ENCODE results near the gene PABPN1L. TPM values are rescaled to one million over a fixed set of nuclear protein-coding genes. Genes with fewer than 3 reads are reported as not detected.

Gene PABPN1L
- total RNA-seq, 4 donors from 2014 or later: not detected

DNA sequence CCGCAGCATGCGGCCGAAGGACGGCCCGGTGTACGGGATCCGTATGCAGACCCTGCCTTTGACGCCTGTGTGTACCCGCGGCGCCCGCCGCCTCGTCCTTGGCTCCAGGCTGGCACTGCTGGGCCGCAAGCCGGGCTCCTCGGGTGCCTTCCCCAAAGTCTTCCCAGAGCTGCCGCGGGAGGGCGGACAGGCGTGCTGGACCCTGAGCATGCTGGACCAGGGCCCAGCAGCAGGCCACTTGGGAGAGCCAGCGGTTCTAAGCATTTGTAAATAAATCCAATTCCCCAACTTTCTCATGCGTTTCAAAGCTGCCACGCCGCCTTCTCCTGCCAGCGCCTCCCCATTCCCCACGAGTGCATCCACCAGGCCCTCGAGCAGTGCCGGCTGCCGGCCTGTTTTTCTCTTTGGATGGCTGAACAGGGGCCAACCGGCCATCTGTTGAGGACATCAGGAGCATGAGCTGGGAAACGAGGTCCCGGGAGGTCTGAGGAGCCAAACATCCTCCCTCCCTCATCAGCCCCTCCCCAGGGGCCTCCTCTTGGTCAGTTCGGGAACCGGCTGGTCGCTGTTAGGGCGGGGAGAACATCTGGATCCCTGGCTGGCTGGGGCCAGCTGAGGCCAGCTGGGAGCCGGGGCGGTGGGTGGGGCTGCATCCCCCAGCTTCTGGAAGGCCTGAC, 20.5 kb upstream of the PABPN1L start:
- TF ChIP-seq, protein P1, sequence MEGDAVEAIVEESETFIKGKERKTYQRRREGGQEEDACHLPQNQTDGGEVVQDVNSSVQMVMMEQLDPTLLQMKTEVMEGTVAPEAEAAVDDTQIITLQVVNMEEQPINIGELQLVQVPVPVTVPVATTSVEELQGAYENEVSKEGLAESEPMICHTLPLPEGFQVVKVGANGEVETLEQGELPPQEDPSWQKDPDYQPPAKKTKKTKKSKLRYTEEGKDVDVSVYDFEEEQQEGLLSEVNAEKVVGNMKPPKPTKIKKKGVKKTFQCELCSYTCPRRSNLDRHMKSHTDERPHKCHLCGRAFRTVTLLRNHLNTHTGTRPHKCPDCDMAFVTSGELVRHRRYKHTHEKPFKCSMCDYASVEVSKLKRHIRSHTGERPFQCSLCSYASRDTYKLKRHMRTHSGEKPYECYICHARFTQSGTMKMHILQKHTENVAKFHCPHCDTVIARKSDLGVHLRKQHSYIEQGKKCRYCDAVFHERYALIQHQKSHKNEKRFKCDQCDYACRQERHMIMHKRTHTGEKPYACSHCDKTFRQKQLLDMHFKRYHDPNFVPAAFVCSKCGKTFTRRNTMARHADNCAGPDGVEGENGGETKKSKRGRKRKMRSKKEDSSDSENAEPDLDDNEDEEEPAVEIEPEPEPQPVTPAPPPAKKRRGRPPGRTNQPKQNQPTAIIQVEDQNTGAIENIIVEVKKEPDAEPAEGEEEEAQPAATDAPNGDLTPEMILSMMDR (IDR thresholded peaks at IDR 0.05): no peak
- no peak for TF ChIP-seq POLR2A (IDR thresholded peaks at IDR 0.05)
- Histone ChIP-seq H3K27ac (peak overlapping the region in 3 of 4 donors; percentile 35 to 74 (median 70)), H3K9me3 (no peaks in the 10 kb centered on the region), H3K4me3 (no peak overlapping the region), H3K27me3 (peaks cover 0 to 7% (median 0%) of the 10 kb centered on the region in 4 donors), H3K36me3 (peaks cover 0 to 27% (median 0%) of the 10 kb centered on the region in 3 donors), H3K4me1 (peaks cover 0 to 42% (median 6%) of the 10 kb centered on the region in 3 donors)
- intact Hi-C loops (cut with DNase I): no loop called here
- DNase-seq: no peak
- 70 to 87% methylated on average over 16 to 17 of the region's 39 CpGs for WGBS, 2 donors

DNA sequence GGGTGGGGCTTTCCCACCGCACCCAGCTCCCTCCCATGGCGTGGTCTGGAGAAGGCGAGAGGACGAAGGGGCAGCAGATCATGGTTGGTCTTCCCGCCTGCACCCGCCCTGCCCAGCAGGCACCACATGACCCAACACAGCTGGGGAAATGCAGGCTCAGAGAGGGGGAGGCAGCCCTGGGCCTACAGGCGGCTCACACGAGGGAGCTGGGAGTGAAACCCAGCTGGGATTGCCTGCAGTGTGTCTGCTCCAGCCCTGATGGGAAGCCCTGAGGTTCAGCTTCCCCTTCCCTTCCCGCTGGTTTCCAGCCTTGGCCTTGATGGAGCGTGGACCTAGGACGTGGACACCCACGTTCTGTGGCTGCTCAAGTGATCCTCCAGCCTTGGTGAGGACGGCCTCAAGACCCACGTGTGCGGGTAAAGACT, 20.0 kb upstream of the PABPN1L start:
- no peak for TF ChIP-seq POLR2A (IDR thresholded peaks at IDR 0.05)
- TF ChIP-seq, protein P1 (IDR thresholded peaks at IDR 0.05): no peak
- Histone ChIP-seq H3K9me3 (no peaks in the 10 kb centered on the region), H3K27ac (peak overlapping the region in 3 of 4 donors; percentile 35 to 74 (median 70)), H3K4me3 (no peak overlapping the region), H3K36me3 (peaks cover 0 to 31% (median 0%) of the 10 kb centered on the region in 3 donors), H3K4me1 (peaks cover 2 to 48% (median 12%) of the 10 kb centered on the region in 3 donors), H3K27me3 (peaks cover 0 to 13% (median 0%) of the 10 kb centered on the region in 4 donors)
- no peak for DNase-seq
- WGBS, 2 donors: 71% methylated on average over 8 of the region's 15 CpGs; no CpG with 5 or more reads in 1 of the 2 donors
- intact Hi-C loops (cut with DNase I): no loop called here

DNA sequence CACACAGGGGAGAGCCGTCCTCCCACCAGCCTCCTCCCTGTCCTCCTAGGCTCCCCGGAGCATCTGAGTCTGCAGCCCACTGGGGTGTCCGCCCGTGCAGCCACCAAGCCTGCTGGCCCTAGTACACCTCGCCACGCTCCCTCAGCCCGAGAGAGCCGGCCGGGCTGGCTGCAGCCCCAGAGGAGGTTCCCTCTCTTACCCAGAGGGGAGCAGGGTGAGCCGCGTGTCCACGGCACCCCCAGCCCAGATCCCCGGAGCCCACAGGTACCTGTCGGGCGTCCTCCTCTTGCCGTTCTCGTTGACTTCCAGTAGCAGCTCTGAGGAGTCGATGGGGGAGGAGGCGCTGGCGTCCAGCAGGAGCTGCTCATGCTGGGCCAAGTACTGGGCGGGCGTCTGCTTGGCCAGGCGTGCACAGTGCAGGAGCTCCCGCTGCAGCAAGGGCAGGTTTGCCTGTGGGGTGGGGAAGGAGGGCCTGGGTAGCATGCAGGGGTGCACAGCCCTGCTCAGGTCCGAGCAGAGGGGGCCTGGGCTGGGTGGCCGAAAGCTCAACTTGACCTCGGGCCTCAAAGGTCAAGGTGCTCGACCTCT, 19.3 kb upstream of the PABPN1L start:
- TF ChIP-seq, protein P1 (IDR thresholded peaks at IDR 0.05): no peak
- no peak for TF ChIP-seq POLR2A (IDR thresholded peaks at IDR 0.05)
- intact Hi-C loops (cut with DNase I): no loop called here
- Histone ChIP-seq H3K36me3 (peaks cover 0 to 31% (median 0%) of the 10 kb centered on the region in 3 donors), H3K27me3 (peaks cover 0 to 19% (median 0%) of the 10 kb centered on the region in 4 donors), H3K27ac (peak overlapping the region in 2 of 4 donors; percentile 70 to 74), H3K9me3 (no peaks in the 10 kb centered on the region), H3K4me1 (peaks cover 8 to 54% (median 17%) of the 10 kb centered on the region in 3 donors), H3K4me3 (no peak overlapping the region)
- DNase-seq: no peak
- WGBS, 2 donors: no CpG with 5 or more reads among the region's 28 CpGs

GRCh38 chr16:88884569-88885271, 18.3 kb upstream of the PABPN1L start:
- no peak for DNase-seq
- no peak overlapping the region for H3K4me3 ChIP-seq
- H3K27me3 ChIP-seq: peaks cover 0 to 28% (median 0%) of the 10 kb centered on the region in 4 donors
- no peaks in the 10 kb centered on the region for H3K9me3 ChIP-seq
- peaks cover 0 to 31% (median 0%) of the 10 kb centered on the region in 3 donors for H3K36me3 ChIP-seq
- H3K27ac ChIP-seq: no peak overlapping the region
- intact Hi-C loops (cut with DNase I): no loop called here
- 78 to 91% methylated on average over 6 to 7 of the region's 39 CpGs for WGBS, 2 donors
- H3K4me1 ChIP-seq: peaks cover 17 to 65% (median 22%) of the 10 kb centered on the region in 3 donors
- no peak for TF ChIP-seq POLR2A (IDR thresholded peaks at IDR 0.05)
- TF ChIP-seq, protein P1 (IDR thresholded peaks at IDR 0.05): no peak
